ENCODE results near the gene GNGT2.
"Not testable (repeated sequence)": the region's sequence is repeated elsewhere in the genome, so short reads cannot be mapped to it uniquely, and the experiment has no call there.

The GNGT2 gene

DNA sequence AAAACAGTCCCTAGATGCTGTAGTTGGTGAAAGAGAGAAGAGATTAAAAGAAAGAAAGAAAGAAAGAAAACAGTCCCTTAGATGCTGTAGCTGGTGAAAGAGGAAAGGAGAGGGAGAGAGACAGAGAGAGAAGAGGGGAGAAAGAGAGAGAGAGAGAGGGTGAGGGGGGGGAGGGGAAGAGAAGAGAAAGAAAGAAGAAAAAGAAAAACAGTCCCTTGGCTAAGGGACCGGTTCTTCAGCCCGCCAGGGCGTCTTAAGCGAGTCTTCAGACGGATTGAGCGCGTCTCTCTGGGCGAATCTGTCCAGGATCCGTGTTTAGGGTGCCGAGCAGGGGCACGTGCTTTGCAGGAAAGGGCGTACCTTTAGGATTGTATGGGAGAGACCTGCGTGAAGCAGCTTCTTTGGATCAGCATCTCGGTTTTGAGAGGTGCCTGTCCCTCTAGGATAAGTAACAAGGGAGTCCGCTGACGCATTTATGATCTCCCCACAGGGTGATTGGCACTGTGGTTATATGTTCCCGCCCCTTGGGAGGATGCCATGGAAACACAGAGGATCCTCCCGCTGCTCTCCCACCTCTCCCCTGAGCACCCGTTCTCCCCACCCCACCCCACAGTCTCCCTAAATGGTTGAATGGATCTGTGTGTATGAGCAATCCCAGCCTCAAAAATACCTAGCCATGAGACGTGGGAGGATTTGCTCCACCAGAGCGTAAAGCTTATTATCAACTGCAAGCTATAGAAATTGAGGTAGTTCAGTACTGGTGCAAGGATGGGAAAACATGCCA, 16.7 kb downstream of the GNGT2 start:
- H3K27me3 ChIP-seq (ENCODE audit: insufficient read depth, insufficient read length) = no peaks in the 10 kb centered on the region
- H3K9ac ChIP-seq (ENCODE audit: insufficient read length, low read depth) = peak overlapping the region; percentile 82
- DNase-seq (ENCODE audit: low read depth, low spot score) = no peak

DNA sequence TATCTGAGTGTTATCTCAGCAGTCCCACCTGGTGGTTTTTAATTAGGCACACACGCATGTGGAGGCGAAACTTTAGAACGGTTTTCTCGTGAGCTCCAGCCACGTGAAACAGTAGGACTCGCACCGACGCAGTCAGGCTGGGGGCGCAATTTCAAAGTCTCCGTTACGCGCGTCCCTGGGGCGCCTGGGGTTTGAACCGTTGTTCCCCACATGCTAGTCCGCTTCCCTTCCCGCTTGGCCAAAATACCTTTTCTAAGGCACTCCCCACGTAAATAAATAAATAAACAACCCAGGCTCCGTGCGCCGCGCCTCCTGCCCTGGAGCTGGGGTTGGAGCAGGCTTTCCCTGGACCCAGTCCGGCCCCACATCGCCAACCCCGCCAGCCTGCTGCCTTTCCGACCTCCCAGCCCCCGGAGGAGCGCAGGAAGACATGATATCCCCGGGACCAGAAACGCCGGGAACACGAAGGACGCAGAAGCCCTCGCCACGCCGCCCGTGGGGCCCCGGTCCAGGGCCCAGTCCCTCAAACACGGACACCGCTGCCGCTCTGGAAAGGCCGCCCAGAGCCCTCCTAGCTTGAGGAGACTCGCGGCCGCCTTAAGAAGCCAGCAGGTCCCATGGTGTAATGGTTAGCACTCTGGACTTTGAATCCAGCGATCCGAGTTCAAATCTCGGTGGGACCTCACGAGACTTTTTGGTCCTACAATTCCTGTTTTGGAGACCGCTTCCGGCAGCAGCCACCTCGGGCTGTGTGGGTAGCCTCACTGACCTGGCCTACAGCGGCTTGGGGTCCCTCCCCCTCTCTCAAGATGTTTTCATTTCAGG, 18.2 kb downstream of the GNGT2 start:
- Histone ChIP-seq H3K9me3 (ENCODE audit: insufficient read depth, low read length) (no peaks in the 10 kb centered on the region), H3K27me3 (ENCODE audit: insufficient read depth, insufficient read length) (no peaks in the 10 kb centered on the region), H3K4me1 (ENCODE audit: insufficient read depth, insufficient read length) (no peaks in the 10 kb centered on the region), H3K9ac (ENCODE audit: insufficient read length, low read depth) (peak overlapping the region; percentile 83), H3K36me3 (ENCODE audit: insufficient read depth, insufficient read length, low read length) (no peaks in the 10 kb centered on the region), H3K4me3 (ENCODE audit: insufficient read length, low read depth) (peak overlapping the region; percentile 76)
- DNase-seq (ENCODE audit: low read depth, low spot score) = peak; percentile 70
- TF ChIP-seq YY1 (IDR thresholded peaks at IDR 0.05; ENCODE audit: insufficient read depth, insufficient read length) (no peak), ZNF274 (IDR thresholded peaks at IDR 0.05; ENCODE audit: low read depth, low read length) (no peak), SUZ12 (IDR thresholded peaks at IDR 0.05; ENCODE audit: extremely low read depth, insufficient read depth, insufficient read length) (no peak)

More for the DNA sequence above, 16.7 kb downstream of the GNGT2 start:
- Histone ChIP-seq H3K36me3 (ENCODE audit: insufficient read depth, insufficient read length, low read length) (no peaks in the 10 kb centered on the region), H3K4me3 (ENCODE audit: insufficient read length, low read depth) (peak overlapping the region; percentile 76), H3K4me1 (ENCODE audit: insufficient read depth, insufficient read length) (no peaks in the 10 kb centered on the region), H3K9me3 (ENCODE audit: insufficient read depth, low read length) (no peaks in the 10 kb centered on the region)
- TF ChIP-seq YY1 (IDR thresholded peaks at IDR 0.05; ENCODE audit: insufficient read depth, insufficient read length) (no peak), ZNF274 (IDR thresholded peaks at IDR 0.05; ENCODE audit: low read depth, low read length) (no peak), SUZ12 (IDR thresholded peaks at IDR 0.05; ENCODE audit: extremely low read depth, insufficient read depth, insufficient read length) (no peak)

DNA sequence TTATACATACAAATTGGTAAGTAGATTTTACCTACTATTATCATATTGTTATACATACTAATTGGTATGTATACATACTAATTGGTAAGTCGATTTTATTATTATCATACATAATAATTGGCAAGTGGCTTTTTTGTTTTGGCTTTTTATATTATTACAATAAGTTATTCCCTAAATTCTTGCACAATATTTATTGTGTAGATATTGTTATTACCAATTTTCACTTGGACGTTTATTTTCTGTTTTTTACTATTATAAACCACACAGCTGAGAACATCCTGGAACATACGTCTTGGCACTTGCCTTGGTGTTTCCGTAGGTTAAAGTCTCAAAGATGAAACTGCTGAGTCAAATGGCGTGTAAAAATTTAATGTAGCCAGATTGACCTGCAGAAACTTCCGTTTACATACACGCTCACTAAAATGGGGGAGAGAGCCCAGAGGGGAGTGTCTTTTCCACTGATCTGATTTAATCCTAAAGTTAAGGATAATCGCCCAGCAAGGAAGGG, 18.9 kb downstream of the GNGT2 start:
- Histone ChIP-seq H3K27me3 (ENCODE audit: insufficient read depth, insufficient read length) (no peaks in the 10 kb centered on the region), H3K4me3 (ENCODE audit: insufficient read length, low read depth) (peak overlapping the region; percentile 76), H3K4me1 (ENCODE audit: insufficient read depth, insufficient read length) (no peaks in the 10 kb centered on the region), H3K36me3 (ENCODE audit: insufficient read depth, insufficient read length, low read length) (no peaks in the 10 kb centered on the region), H3K9ac (ENCODE audit: insufficient read length, low read depth) (peak overlapping the region; percentile 83), H3K9me3 (ENCODE audit: insufficient read depth, low read length) (peaks cover 5% of the 10 kb centered on the region; the same call in 1 of the 2 replicates)
- no peak for DNase-seq (ENCODE audit: low read depth, low spot score)
- no peak for TF ChIP-seq YY1 (IDR thresholded peaks at IDR 0.05; ENCODE audit: insufficient read depth, insufficient read length)
- no peak for TF ChIP-seq SUZ12 (IDR thresholded peaks at IDR 0.05; ENCODE audit: extremely low read depth, insufficient read depth, insufficient read length)

DNA sequence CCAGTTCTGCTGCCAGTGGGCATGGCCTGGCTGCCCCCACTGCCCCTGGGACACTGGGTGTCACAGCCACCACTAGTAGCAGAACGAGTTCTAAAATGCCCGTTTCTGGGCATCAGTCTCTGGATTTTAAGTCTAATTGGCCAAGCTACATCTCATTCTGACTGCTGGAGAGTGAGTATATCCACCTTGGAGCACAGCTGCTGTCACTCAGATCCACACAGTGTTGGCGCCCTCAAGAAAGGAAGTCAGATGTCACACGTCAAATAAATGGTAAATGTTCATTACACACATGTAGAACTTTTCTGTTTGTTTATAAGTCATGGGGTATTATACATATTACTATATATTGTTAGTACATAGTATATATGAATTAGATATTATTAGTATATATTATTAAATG, 19.4 kb downstream of the GNGT2 start:
- Histone ChIP-seq H3K9ac (ENCODE audit: insufficient read length, low read depth) (no peak overlapping the region), H3K36me3 (ENCODE audit: insufficient read depth, insufficient read length, low read length) (no peaks in the 10 kb centered on the region), H3K4me1 (ENCODE audit: insufficient read depth, insufficient read length) (no peaks in the 10 kb centered on the region), H3K9me3 (ENCODE audit: insufficient read depth, low read length) (peaks cover 10% of the 10 kb centered on the region; the same call in 1 of the 2 replicates), H3K27me3 (ENCODE audit: insufficient read depth, insufficient read length) (no peaks in the 10 kb centered on the region), H3K4me3 (ENCODE audit: insufficient read length, low read depth) (no peak overlapping the region)
- DNase-seq (ENCODE audit: low read depth, low spot score) = no peak
- TF ChIP-seq SUZ12 (IDR thresholded peaks at IDR 0.05; ENCODE audit: extremely low read depth, insufficient read depth, insufficient read length) (no peak), ZNF274 (IDR thresholded peaks at IDR 0.05; ENCODE audit: low read depth, low read length) (no peak), YY1 (IDR thresholded peaks at IDR 0.05; ENCODE audit: insufficient read depth, insufficient read length) (no peak)

DNA sequence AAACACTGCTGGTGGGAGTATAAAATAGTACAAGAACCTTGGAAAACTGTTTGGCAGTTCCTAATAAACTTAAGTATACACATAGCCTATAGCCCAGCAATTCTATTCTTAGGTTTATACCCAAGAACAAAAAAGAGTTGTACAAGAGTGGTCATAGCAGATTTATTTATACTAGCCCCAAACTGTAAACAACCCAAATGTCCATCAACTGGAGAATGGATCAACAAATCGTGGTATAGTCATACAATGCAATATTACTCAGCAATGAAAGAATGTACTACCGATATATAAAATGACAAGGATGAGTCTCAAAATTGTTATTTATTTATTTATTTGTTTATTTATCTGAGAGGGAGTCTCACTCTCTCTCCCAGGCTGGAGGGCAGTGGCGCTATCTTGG, 23.1 kb downstream of the GNGT2 start:
- Histone ChIP-seq H3K36me3 (ENCODE audit: insufficient read depth, insufficient read length, low read length) (no peaks in the 10 kb centered on the region), H3K27me3 (ENCODE audit: insufficient read depth, insufficient read length) (no peaks in the 10 kb centered on the region), H3K4me3 (ENCODE audit: insufficient read length, low read depth) (no peak overlapping the region), H3K9me3 (ENCODE audit: insufficient read depth, low read length) (peaks cover 44% of the 10 kb centered on the region; the same call in 1 of the 2 replicates), H3K4me1 (ENCODE audit: insufficient read depth, insufficient read length) (no peaks in the 10 kb centered on the region), H3K9ac (ENCODE audit: insufficient read length, low read depth) (no peak overlapping the region)
- no peak for DNase-seq (ENCODE audit: low read depth, low spot score)
- no peak for TF ChIP-seq YY1 (IDR thresholded peaks at IDR 0.05; ENCODE audit: insufficient read depth, insufficient read length)
- TF ChIP-seq ZNF274 (IDR thresholded peaks at IDR 0.05; ENCODE audit: low read depth, low read length) = no peak
- TF ChIP-seq SUZ12 (IDR thresholded peaks at IDR 0.05; ENCODE audit: extremely low read depth, insufficient read depth, insufficient read length) = no peak

DNA sequence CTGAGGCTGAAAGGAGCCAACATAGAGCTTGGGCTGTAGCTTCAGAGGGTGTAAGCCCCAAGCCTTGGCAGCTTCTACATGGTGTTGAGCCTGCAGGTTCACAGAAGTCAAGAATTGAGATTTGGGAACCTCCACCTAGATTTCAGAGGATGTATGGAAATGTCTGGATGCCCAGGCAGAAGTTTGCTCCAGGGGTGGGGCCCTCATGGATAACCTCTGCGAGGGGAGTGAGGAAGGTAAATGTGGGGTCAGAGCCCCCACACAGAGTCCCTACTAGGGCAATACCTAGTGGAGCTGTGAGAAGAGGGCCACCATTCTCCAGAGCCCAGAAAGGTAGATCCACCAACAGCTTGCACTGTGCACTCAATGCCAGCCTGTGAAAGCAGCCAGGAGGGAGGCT, 25.0 kb downstream of the GNGT2 start:
- not testable (repeated sequence) for H3K36me3 ChIP-seq (ENCODE audit: insufficient read depth, insufficient read length, low read length); H3K9ac ChIP-seq (ENCODE audit: insufficient read length, low read depth); H3K27me3 ChIP-seq (ENCODE audit: insufficient read depth, insufficient read length); H3K4me3 ChIP-seq (ENCODE audit: insufficient read length, low read depth); H3K4me1 ChIP-seq (ENCODE audit: insufficient read depth, insufficient read length); DNase-seq (ENCODE audit: low read depth, low spot score)
- H3K9me3 ChIP-seq (ENCODE audit: insufficient read depth, low read length) = peaks cover 48% of the 10 kb centered on the region; the same call in 1 of the 2 replicates

DNA sequence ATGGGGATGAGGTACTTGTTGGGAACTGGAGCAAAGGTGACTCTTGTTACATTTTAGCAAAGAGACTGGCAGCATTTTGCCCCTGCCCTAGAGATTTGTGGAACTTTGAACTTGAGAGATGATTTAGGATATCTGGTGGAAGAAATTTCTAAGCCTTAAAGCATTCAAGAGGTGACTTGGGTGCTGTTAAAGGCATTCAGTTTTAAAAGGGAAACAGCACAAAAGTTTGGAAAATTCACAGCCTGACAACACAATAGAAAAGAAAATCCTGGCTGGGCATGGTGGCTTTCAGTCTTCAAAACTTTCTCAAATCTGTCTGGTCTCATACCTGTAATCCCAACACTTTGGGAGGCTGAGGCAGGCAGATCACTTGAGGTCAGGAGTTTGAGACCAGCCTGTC, 25.9 kb downstream of the GNGT2 start:
- H3K4me3 ChIP-seq (ENCODE audit: insufficient read length, low read depth); H3K4me1 ChIP-seq (ENCODE audit: insufficient read depth, insufficient read length); H3K36me3 ChIP-seq (ENCODE audit: insufficient read depth, insufficient read length, low read length); H3K9ac ChIP-seq (ENCODE audit: insufficient read length, low read depth); DNase-seq (ENCODE audit: low read depth, low spot score); H3K27me3 ChIP-seq (ENCODE audit: insufficient read depth, insufficient read length): not testable (repeated sequence)
- H3K9me3 ChIP-seq (ENCODE audit: insufficient read depth, low read length) = peaks cover 48% of the 10 kb centered on the region; the same call in 1 of the 2 replicates

Measured in NT2/D1 (cell line).